ENCODE results near the gene SHB.
A peak's percentile ranks its signal among the peaks of the same experiment; 100 is the strongest.

The SHB gene

GRCh38 chr9:37976714-37977477 is 92.1 kb downstream of the SHB start:
- no peak overlapping the region for H3K9ac ChIP-seq (ENCODE audit: low read length)
- H3K36me3 ChIP-seq (ENCODE audit: control insufficient read depth, insufficient read depth, low read length) = no peaks in the 10 kb centered on the region
- H3K27ac ChIP-seq (ENCODE audit: low read depth, low read length) = peak overlapping the region; percentile 84
- H3K4me3 ChIP-seq (ENCODE audit: low read length) = no peak overlapping the region
- peaks cover 10% of the 10 kb centered on the region for H3K4me1 ChIP-seq (ENCODE audit: control insufficient read depth, insufficient read depth, low read length)
- no peaks in the 10 kb centered on the region for H3K27me3 ChIP-seq (ENCODE audit: control insufficient read depth, insufficient read depth, low read length)

DNA sequence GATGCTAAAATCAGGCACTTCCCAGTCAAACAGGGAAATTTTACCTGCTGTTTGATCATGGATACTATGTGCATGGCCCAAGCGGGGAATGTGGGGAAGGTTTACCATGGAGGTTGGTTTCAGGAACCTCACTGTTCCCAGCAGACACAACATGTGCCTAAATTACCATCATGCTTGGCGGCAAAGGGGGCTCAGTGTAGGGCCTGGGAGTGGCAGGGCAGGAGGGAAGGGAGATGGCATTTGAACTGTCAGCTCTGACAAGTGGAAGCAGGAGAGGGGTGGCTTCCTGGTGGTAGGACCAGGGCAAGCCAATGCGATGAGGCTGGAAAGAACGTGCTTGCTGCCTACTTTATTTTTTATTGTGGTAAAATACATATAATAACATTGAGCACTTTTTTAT is 93.4 kb downstream of the SHB start:
- Histone ChIP-seq H3K36me3 (ENCODE audit: control insufficient read depth, insufficient read depth, low read length) (no peaks in the 10 kb centered on the region), H3K27me3 (ENCODE audit: control insufficient read depth, insufficient read depth, low read length) (no peaks in the 10 kb centered on the region), H3K4me3 (ENCODE audit: low read length) (no peak overlapping the region), H3K9ac (ENCODE audit: low read length) (no peak overlapping the region), H3K4me1 (ENCODE audit: control insufficient read depth, insufficient read depth, low read length) (peaks cover 10% of the 10 kb centered on the region), H3K27ac (ENCODE audit: low read depth, low read length) (peak overlapping the region; percentile 10)

DNA sequence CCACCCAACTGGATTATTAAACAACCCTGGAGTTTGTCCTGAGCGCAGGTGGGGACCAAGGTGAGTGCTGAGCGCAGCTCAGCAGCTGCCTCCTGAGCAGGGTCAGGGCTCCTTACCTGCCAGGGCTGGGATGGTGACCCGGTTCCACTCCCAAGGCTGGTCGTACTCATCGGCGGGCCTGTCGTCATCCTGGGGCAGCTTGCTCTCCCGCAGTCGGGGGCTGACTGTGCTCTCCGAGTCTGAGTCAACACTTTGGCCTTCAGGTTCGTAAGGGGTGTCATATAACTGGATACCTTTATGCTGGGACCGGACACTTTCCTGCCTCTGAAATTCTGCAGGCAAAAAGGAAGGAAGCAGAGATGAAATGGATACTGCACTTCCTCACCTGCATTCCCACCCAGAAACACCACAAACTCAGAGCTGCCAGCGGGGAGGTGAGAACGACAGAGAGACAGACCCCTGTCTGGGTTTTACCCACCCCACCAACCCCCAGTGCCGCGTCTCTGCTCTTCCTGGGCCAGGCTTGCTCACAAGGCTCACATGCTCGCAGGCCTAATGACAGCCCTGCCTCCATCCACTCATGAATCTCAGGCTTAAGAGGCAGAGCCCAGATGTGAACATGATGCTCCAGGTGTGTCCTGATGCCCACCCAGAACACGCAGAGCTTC is 94.4 kb downstream of the SHB start:
- Histone ChIP-seq H3K27ac (ENCODE audit: low read depth, low read length) (no peak overlapping the region), H3K9ac (ENCODE audit: low read length) (no peak overlapping the region), H3K4me1 (ENCODE audit: control insufficient read depth, insufficient read depth, low read length) (peaks cover 10% of the 10 kb centered on the region), H3K4me3 (ENCODE audit: low read length) (no peak overlapping the region), H3K36me3 (ENCODE audit: control insufficient read depth, insufficient read depth, low read length) (no peaks in the 10 kb centered on the region), H3K27me3 (ENCODE audit: control insufficient read depth, insufficient read depth, low read length) (no peaks in the 10 kb centered on the region)

DNA sequence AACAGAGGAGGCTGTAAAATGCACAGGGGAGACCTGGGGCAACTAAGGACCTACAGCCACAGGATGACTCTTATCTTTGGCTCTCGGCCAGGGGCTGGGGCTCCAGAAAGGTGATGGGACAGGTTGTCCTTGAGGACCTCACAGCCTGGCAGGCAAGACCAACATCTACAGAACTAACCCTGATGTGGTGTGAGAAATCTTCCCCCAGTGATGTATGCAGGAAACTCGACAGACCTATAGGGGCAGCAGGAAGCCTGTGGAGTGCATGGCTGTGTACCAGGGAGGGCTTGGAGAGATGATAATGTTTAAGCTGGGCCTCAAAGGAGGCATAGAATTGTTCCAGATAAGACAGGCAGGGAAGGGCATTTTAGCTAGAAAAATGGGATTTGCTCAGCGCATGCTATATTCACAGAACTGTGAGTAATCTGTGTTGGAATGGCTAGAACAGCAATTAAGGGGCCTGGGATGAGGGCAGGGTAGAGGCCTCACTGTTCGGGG is 96.6 kb downstream of the SHB start:
- Histone ChIP-seq H3K4me3 (ENCODE audit: low read length) (no peak overlapping the region), H3K9ac (ENCODE audit: low read length) (no peak overlapping the region), H3K27ac (ENCODE audit: low read depth, low read length) (no peak overlapping the region), H3K36me3 (ENCODE audit: control insufficient read depth, insufficient read depth, low read length) (no peaks in the 10 kb centered on the region), H3K4me1 (ENCODE audit: control insufficient read depth, insufficient read depth, low read length) (peaks cover 10% of the 10 kb centered on the region), H3K27me3 (ENCODE audit: control insufficient read depth, insufficient read depth, low read length) (no peaks in the 10 kb centered on the region)

- no peak overlapping the region for H3K9ac ChIP-seq (ENCODE audit: low read length)
- no peaks in the 10 kb centered on the region for H3K36me3 ChIP-seq (ENCODE audit: control insufficient read depth, insufficient read depth, low read length)
- H3K27ac ChIP-seq (ENCODE audit: low read depth, low read length) = no peak overlapping the region
- H3K27me3 ChIP-seq (ENCODE audit: control insufficient read depth, insufficient read depth, low read length) = no peaks in the 10 kb centered on the region
- H3K4me3 ChIP-seq (ENCODE audit: low read length) = no peak overlapping the region
- peaks cover 6% of the 10 kb centered on the region for H3K4me1 ChIP-seq (ENCODE audit: control insufficient read depth, insufficient read depth, low read length)
These were observed 97.3 kb downstream of the SHB start for GRCh38 chr9:37971691-37972090.

GRCh38 chr9:37971108-37971459 is 97.9 kb downstream of the SHB start:
- no peak overlapping the region for H3K4me3 ChIP-seq (ENCODE audit: low read length)
- no peak overlapping the region for H3K9ac ChIP-seq (ENCODE audit: low read length)
- no peaks in the 10 kb centered on the region for H3K4me1 ChIP-seq (ENCODE audit: control insufficient read depth, insufficient read depth, low read length)
- no peak overlapping the region for H3K27ac ChIP-seq (ENCODE audit: low read depth, low read length)
- H3K27me3 ChIP-seq (ENCODE audit: control insufficient read depth, insufficient read depth, low read length) = no peaks in the 10 kb centered on the region
- H3K36me3 ChIP-seq (ENCODE audit: control insufficient read depth, insufficient read depth, low read length) = no peaks in the 10 kb centered on the region

- Histone ChIP-seq H3K27ac (ENCODE audit: low read depth, low read length) (no peak overlapping the region), H3K27me3 (ENCODE audit: control insufficient read depth, insufficient read depth, low read length) (no peaks in the 10 kb centered on the region), H3K4me3 (ENCODE audit: low read length) (no peak overlapping the region), H3K9ac (ENCODE audit: low read length) (no peak overlapping the region), H3K36me3 (ENCODE audit: control insufficient read depth, insufficient read depth, low read length) (no peaks in the 10 kb centered on the region), H3K4me1 (ENCODE audit: control insufficient read depth, insufficient read depth, low read length) (no peaks in the 10 kb centered on the region)
These were observed 98.5 kb downstream of the SHB start for GRCh38 chr9:37970301-37971107.

DNA sequence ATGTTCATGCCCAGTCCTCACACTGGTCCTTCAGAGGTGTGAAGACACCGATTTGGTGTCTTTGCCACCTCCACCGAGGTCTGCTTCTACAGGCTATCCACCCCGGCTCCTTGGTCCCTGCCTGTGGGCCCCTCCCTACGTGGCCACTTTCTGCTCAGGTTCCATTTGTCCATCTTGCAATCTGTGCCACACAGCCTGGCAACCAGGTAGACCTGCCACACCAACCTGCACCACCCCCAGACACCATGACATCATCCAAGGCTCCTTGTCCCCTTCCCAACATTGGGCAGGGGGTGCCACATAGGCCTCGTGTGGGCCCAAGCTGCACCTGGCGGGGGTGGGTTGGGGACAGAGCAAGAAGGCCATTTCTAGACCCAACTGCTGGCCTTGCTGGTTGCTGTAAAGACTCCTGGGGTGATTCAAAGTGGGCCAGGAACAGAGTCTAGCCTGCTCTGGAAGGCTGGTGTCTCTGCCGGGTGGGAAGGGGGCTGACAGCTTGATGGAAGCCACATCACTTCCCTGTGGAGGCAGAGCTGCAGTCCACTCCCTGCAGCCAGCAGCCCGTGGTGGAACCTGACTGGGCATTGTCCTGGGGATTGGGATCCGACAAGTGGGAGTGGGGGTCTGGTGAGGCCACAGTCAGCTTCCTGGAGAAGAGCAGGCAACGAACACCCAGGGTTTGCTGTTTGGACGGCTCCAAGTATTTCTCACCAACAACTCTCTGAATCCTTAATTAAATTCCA is 99.3 kb downstream of the SHB start:
- no peak overlapping the region for H3K9ac ChIP-seq (ENCODE audit: low read length)
- H3K4me3 ChIP-seq (ENCODE audit: low read length) = no peak overlapping the region
- no peaks in the 10 kb centered on the region for H3K4me1 ChIP-seq (ENCODE audit: control insufficient read depth, insufficient read depth, low read length)
- H3K36me3 ChIP-seq (ENCODE audit: control insufficient read depth, insufficient read depth, low read length) = no peaks in the 10 kb centered on the region
- no peak overlapping the region for H3K27ac ChIP-seq (ENCODE audit: low read depth, low read length)
- H3K27me3 ChIP-seq (ENCODE audit: control insufficient read depth, insufficient read depth, low read length) = no peaks in the 10 kb centered on the region

- no peaks in the 10 kb centered on the region for H3K4me1 ChIP-seq (ENCODE audit: control insufficient read depth, insufficient read depth, low read length)
- no peak overlapping the region for H3K4me3 ChIP-seq (ENCODE audit: low read length)
- no peak overlapping the region for H3K27ac ChIP-seq (ENCODE audit: low read depth, low read length)
- no peak overlapping the region for H3K9ac ChIP-seq (ENCODE audit: low read length)
- H3K36me3 ChIP-seq (ENCODE audit: control insufficient read depth, insufficient read depth, low read length) = no peaks in the 10 kb centered on the region
- H3K27me3 ChIP-seq (ENCODE audit: control insufficient read depth, insufficient read depth, low read length) = no peaks in the 10 kb centered on the region
These were observed 99.9 kb downstream of the SHB start for GRCh38 chr9:37969130-37969529.

DNA sequence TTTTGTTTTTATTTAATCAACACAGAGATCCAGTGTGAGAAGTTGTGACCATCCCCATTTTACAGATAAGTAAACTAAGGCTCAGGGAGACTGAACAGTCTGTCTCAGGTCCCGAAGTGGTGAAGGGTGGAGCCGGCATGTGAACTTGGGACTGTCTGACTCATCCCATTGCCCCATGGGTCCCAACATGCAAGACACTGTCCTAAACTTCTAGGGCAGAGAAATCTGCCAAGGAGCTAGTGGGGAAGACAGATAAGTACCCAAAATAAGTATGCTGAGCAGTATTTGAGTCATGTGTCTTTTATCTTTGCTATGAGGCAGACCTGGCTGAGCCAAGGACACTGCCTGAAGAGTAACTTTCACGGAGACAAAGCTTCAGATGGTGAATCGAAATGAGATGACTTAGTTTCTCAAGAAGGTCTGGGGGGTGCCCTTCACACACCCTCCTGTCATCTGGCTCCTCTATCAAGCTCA is 100.8 kb downstream of the SHB start:
- no peak overlapping the region for H3K27ac ChIP-seq (ENCODE audit: low read depth, low read length)
- H3K27me3 ChIP-seq (ENCODE audit: control insufficient read depth, insufficient read depth, low read length) = no peaks in the 10 kb centered on the region
- H3K4me1 ChIP-seq (ENCODE audit: control insufficient read depth, insufficient read depth, low read length) = no peaks in the 10 kb centered on the region
- H3K36me3 ChIP-seq (ENCODE audit: control insufficient read depth, insufficient read depth, low read length) = no peaks in the 10 kb centered on the region
- no peak overlapping the region for H3K4me3 ChIP-seq (ENCODE audit: low read length)
- H3K9ac ChIP-seq (ENCODE audit: low read length) = no peak overlapping the region

GRCh38 chr9:37967761-37968080 is 101.3 kb downstream of the SHB start:
- H3K4me1 ChIP-seq (ENCODE audit: control insufficient read depth, insufficient read depth, low read length) = no peaks in the 10 kb centered on the region
- no peak overlapping the region for H3K27ac ChIP-seq (ENCODE audit: low read depth, low read length)

More at GRCh38 chr9:37967761-37968080, 101.3 kb downstream of the SHB start:
- no peak overlapping the region for H3K9ac ChIP-seq (ENCODE audit: low read length)
- no peaks in the 10 kb centered on the region for H3K27me3 ChIP-seq (ENCODE audit: control insufficient read depth, insufficient read depth, low read length)
- H3K36me3 ChIP-seq (ENCODE audit: control insufficient read depth, insufficient read depth, low read length) = no peaks in the 10 kb centered on the region
- no peak overlapping the region for H3K4me3 ChIP-seq (ENCODE audit: low read length)
